Smooth muscle cell (in vitro differentiated cells): ENCODE data around the gene ZNF529. TPM values are rescaled to one million over a fixed set of nuclear protein-coding genes. Genes with fewer than 3 reads are reported as not detected.
"Not testable (repeated sequence)": the region's sequence is repeated elsewhere in the genome, so short reads cannot be mapped to it uniquely, and the experiment has no call there.

Experiments
- DNase-seq: peaks from one replicate; lab custom pipeline; 2025; ENCODE audit not compliant: unreplicated experiment; lab: John Stamatoyannopoulos, UW
- H2AFZ ChIP-seq: fragments of 200-600 bp; sonication (generic); 2 replicates; pipeline ENCODE4 v1.6.0; 2016; ENCODE audit warnings: antibody characterized with exemption, low read depth, mild to moderate bottlenecking
- H3F3A ChIP-seq: fragments of 200-600 bp; sonication (generic); 2 replicates; pipeline ENCODE4 v1.6.0; 2017; ENCODE audit warnings: antibody characterized with exemption, low read depth
- H3K27ac ChIP-seq: fragments of 200-600 bp; sonication (generic); 2 replicates; pipeline ENCODE4 v1.5.1; 2016; ENCODE audit warnings: low read depth, mild to moderate bottlenecking
- H3K27me3 ChIP-seq: fragments of 200-600 bp; sonication (generic); 2 replicates; pipeline ENCODE4 v1.6.1; 2016; ENCODE audit warnings: low read depth, mild to moderate bottlenecking
- H3K36me3 ChIP-seq: fragments of 200-600 bp; sonication (generic); 2 replicates; pipeline ENCODE4 v1.5.1; 2016; ENCODE audit warnings: low read depth
- H3K4me1 ChIP-seq: fragments of 200-600 bp; sonication (generic); 2 replicates; pipeline ENCODE4 v1.5.1; 2016; ENCODE audit warnings: low read depth
- H3K4me2 ChIP-seq: fragments of 200-600 bp; sonication (generic); 2 replicates; pipeline ENCODE4 v1.6.0; 2016; ENCODE audit warnings: mild to moderate bottlenecking
- H3K4me3 ChIP-seq: fragments of 200-600 bp; sonication (generic); 2 replicates; pipeline ENCODE4 v1.5.1; 2016; ENCODE audit warnings: mild to moderate bottlenecking
- H3K79me2 ChIP-seq: fragments of 200-600 bp; sonication (generic); 2 replicates; pipeline ENCODE4 v1.6.0; 2016; ENCODE audit warnings: low read depth, mild to moderate bottlenecking
- H3K9ac ChIP-seq: fragments of 200-600 bp; sonication (generic); 2 replicates; pipeline ENCODE4 v1.6.0; 2016; ENCODE audit warnings: low read depth
- H3K9me3 ChIP-seq: fragments of 200-600 bp; sonication (generic); replicated peaks from 2 replicates; pipeline ENCODE4 v1.5.1; 2016; ENCODE audit warnings: low read depth
- H4K20me1 ChIP-seq: fragments of 200-600 bp; sonication (generic); 2 replicates; pipeline ENCODE4 v1.6.0; 2016; ENCODE audit warnings: low read depth
- WGBS: methylation state at CpG from one replicate; pipeline ENCODE4 v1.1.7; 2016; ENCODE audit warnings: low lambda C conversion rate; 5-methylcytosine and 5-hydroxymethylcytosine counted together
- polyA plus RNA-seq: library from polyadenylated mRNA; unstranded; fragments of >200 nt; fragmentation: Nextera tagmentation; extraction: Ambion mirVana; gene quantifications from 2 replicates; pipeline ENCODE4 v1.2.1, GENCODE V29; 2016
- total RNA-seq: library from RNA; depleted of rRNA; stranded (reverse); fragments of >200 nt; gene quantifications from 2 replicates; pipeline ENCODE4 v1.2.3, GENCODE V29; 2014
- TF ChIP-seq, protein P1 (sequence below): fragments of 200-600 bp; sonication (generic); IDR thresholded peaks from 2 replicates; pipeline ENCODE4 v1.5.1; 2017; ENCODE audit warnings: borderline replicate concordance, mild to moderate bottlenecking, antibody characterized with exemption; ENCODE audit not compliant: insufficient read depth, poor library complexity, severe bottlenecking

ZNF529 gene
- total and polyA plus RNA-seq, 2 experiments from 2014 or later = 2.9 to 9.3 TPM

GRCh38 chr19:36604656-36605100 is 31.6 kb upstream of the ZNF529 start:
- H3K4me1 ChIP-seq = peaks cover 5% of the 10 kb centered on the region
- DNase-seq = peak; percentile 27
- peak overlapping the region; percentile 84 for H3K4me3 ChIP-seq
- H3K4me2 ChIP-seq = peak overlapping the region; percentile 100
- H4K20me1 ChIP-seq = no peaks in the 10 kb centered on the region
- H3K9ac ChIP-seq = peak overlapping the region; percentile 75
- H3K27ac ChIP-seq = peak overlapping the region; percentile 55
- no peaks in the 10 kb centered on the region for H3K27me3 ChIP-seq
- H3F3A ChIP-seq = peaks cover 3% of the 10 kb centered on the region
- peak overlapping the region; percentile 100 for H2AFZ ChIP-seq
- peaks cover 8% of the 10 kb centered on the region for H3K36me3 ChIP-seq
- no peaks in the 10 kb centered on the region for H3K79me2 ChIP-seq
- 2% methylated on average over 13 of the region's 21 CpGs for WGBS
- TF ChIP-seq, protein P1, sequence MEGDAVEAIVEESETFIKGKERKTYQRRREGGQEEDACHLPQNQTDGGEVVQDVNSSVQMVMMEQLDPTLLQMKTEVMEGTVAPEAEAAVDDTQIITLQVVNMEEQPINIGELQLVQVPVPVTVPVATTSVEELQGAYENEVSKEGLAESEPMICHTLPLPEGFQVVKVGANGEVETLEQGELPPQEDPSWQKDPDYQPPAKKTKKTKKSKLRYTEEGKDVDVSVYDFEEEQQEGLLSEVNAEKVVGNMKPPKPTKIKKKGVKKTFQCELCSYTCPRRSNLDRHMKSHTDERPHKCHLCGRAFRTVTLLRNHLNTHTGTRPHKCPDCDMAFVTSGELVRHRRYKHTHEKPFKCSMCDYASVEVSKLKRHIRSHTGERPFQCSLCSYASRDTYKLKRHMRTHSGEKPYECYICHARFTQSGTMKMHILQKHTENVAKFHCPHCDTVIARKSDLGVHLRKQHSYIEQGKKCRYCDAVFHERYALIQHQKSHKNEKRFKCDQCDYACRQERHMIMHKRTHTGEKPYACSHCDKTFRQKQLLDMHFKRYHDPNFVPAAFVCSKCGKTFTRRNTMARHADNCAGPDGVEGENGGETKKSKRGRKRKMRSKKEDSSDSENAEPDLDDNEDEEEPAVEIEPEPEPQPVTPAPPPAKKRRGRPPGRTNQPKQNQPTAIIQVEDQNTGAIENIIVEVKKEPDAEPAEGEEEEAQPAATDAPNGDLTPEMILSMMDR = no peak
- no peaks in the 10 kb centered on the region for H3K9me3 ChIP-seq

DNA sequence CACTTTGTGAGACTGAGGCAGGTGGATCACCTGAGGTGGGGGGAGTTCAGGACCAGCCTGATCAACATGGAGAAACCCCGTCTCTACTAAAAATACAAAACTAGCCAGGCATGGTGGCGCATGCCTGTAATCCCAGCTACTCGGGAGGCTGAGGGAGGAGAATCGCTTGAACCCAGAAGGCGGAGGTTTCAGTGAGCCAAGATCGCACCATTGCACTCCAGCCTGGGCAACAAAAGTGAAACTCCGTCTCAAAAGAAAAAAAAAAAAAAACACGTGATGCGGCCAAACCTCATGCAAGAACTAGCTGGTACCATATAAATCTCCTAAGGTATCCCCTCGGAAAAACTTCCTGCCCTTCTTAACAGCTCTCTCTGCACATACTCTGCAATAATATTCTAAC is 29.6 kb upstream of the ZNF529 start:
- not testable (repeated sequence) for H3K27ac ChIP-seq, H3K9ac ChIP-seq, H3K36me3 ChIP-seq, H3F3A ChIP-seq, H3K27me3 ChIP-seq, H3K4me3 ChIP-seq, H3K4me1 ChIP-seq, H2AFZ ChIP-seq, H3K9me3 ChIP-seq, H3K4me2 ChIP-seq, DNase-seq, H4K20me1 ChIP-seq, H3K79me2 ChIP-seq
- 94% methylated on average over 10 of the region's 10 CpGs for WGBS

DNA sequence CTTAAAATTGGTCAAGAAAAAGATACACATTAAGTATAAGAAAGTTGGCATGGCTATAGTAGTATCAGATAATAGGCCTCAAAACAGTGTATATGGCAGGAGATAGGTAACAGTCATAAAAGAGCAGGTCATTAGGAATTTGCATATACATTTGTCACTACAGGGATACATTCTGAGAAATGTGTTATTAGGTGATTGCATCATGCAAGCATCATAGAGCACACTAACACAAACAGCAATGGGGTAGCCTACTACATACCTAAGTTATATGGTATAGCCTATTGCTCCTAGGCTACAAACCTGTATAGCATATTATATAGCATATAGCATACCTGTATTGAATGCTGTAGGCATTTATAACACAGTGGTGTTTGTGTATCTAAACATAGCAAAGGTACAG is 6.2 kb upstream of the ZNF529 start:
- TF ChIP-seq, protein P1 = no peak

DNA sequence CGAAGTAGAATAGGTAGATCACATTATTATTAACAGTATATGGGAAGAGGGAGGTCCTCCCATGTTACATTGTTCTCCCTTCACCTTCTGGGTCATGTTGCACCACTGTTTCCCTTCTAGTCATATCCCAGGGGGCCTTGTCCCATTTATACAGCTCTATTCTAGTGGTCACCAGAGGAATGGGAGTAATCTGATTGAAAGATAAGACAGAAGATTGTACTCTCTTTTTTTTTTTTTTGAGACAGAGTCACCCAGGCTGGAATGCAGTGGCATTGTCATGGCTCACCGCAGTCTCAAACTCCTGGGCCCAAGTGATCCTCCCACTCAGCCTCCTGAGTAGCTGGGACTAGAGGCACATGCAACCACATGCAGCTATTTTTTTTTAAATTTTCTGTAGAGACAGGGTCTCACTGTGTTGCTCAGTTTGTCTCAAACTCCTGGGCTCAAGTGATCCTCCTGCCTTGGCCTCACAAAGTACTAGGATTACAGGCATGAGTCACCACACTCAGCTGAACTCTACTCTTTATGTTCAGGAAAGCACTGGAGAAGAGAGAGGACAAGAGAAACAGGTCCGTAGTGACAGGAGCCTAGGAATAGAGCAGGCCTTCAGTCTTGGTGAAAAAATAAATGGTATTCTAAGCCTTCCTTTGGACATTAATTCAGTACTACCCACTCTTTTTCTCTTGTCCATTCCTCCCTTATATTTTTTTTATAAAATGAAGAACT is 4.3 kb upstream of the ZNF529 start:
- no peaks in the 10 kb centered on the region for H3K9me3 ChIP-seq
- TF ChIP-seq, protein P1 = no peak
- H3K27me3 ChIP-seq = no peaks in the 10 kb centered on the region
- H2AFZ ChIP-seq = no peak overlapping the region
- H3K79me2 ChIP-seq = peaks cover 62% of the 10 kb centered on the region
- no peak overlapping the region for H3K4me3 ChIP-seq
- no peaks in the 10 kb centered on the region for H4K20me1 ChIP-seq
- peaks cover 7% of the 10 kb centered on the region for H3K4me1 ChIP-seq
- H3K27ac ChIP-seq = peak overlapping the region; percentile 26
- no peak overlapping the region for H3K4me2 ChIP-seq
- no peaks in the 10 kb centered on the region for H3F3A ChIP-seq
- WGBS = 89% methylated on average over 3 of the region's 3 CpGs
- H3K9ac ChIP-seq = no peak overlapping the region
- DNase-seq = no peak
- peaks cover 12% of the 10 kb centered on the region for H3K36me3 ChIP-seq

More for the DNA sequence above, 6.2 kb upstream of the ZNF529 start:
- H3K4me3 ChIP-seq = no peak overlapping the region
- no peak overlapping the region for H3K4me2 ChIP-seq
- no peaks in the 10 kb centered on the region for H3K27me3 ChIP-seq
- DNase-seq = no peak
- H3K79me2 ChIP-seq = peaks cover 44% of the 10 kb centered on the region
- H3K9ac ChIP-seq = no peak overlapping the region
- H3F3A ChIP-seq = no peaks in the 10 kb centered on the region
- no peaks in the 10 kb centered on the region for H4K20me1 ChIP-seq
- H3K9me3 ChIP-seq = no peaks in the 10 kb centered on the region
- H3K4me1 ChIP-seq = peaks cover 6% of the 10 kb centered on the region
- peaks cover 12% of the 10 kb centered on the region for H3K36me3 ChIP-seq
- no peak overlapping the region for H2AFZ ChIP-seq
- H3K27ac ChIP-seq = no peak overlapping the region
